SKM-1 treated with dmso at 0.1 percent for 144 hours (cell line): ENCODE results near the gene CAP1.
"Not testable (repeated sequence)": the region's sequence is repeated elsewhere in the genome, so short reads cannot be mapped to it uniquely, and the experiment has no call there.

Experiments used
- DNase-seq: peaks from one replicate; lab custom pipeline; 2025; ENCODE audit not compliant: unreplicated experiment; lab: John Stamatoyannopoulos, UW

Gene CAP1

GRCh38 chr1:40040511-40041465 is at the start of gene CAP1:
Gene CAP1 (plus strand): TSS chr1:40040729. CDS start chr1:40059347, 18,618 bp downstream.
- DNase-seq: peak; percentile 96

- DNase-seq: no peak
Measured at GRCh38 chr1:39992234-39992633, 48.3 kb upstream of the CAP1 start.

GRCh38 chr1:39992888-39993287 is 47.6 kb upstream of the CAP1 start:
- DNase-seq: no peak

- peak; percentile 37 for DNase-seq
Measured at GRCh38 chr1:39995973-39996393, 44.5 kb upstream of the CAP1 start.

- no peak for DNase-seq
Measured at GRCh38 chr1:39996396-39997004, 44.0 kb upstream of the CAP1 start.

- DNase-seq: no peak
Measured at GRCh38 chr1:40001456-40001855, 39.1 kb upstream of the CAP1 start.

- DNase-seq: no peak
Measured at GRCh38 chr1:40003156-40004093, 37.1 kb upstream of the CAP1 start.

- DNase-seq: no peak
Measured at GRCh38 chr1:40004857-40005256, 35.7 kb upstream of the CAP1 start.

GRCh38 chr1:40007481-40008034 is 33.0 kb upstream of the CAP1 start:
- DNase-seq: not testable (repeated sequence)

GRCh38 chr1:40011198-40011597 is 29.3 kb upstream of the CAP1 start:
- DNase-seq: no peak

- DNase-seq: no peak
Measured at GRCh38 chr1:40014253-40014706, 26.2 kb upstream of the CAP1 start.

GRCh38 chr1:40014812-40015594 is 25.5 kb upstream of the CAP1 start:
- no peak for DNase-seq

- DNase-seq: no peak
Measured at GRCh38 chr1:40017951-40018575, 22.5 kb upstream of the CAP1 start.

- no peak for DNase-seq
Measured at GRCh38 chr1:40020447-40021085, 20.0 kb upstream of the CAP1 start.

GRCh38 chr1:40023379-40023944 is 17.1 kb upstream of the CAP1 start:
- DNase-seq: no peak

GRCh38 chr1:40024671-40025070 is 15.9 kb upstream of the CAP1 start:
- no peak for DNase-seq

GRCh38 chr1:40027647-40028046 is 12.9 kb upstream of the CAP1 start:
- no peak for DNase-seq

GRCh38 chr1:40029608-40030007 is 10.9 kb upstream of the CAP1 start:
- peak; percentile 40 for DNase-seq
